Ureter (tissue), 1 donor: ENCODE results near the gene MSH2. TPM values are rescaled to one million over a fixed set of nuclear protein-coding genes. Genes with fewer than 3 reads are reported as not detected.

Source experiments
- DNase-seq: peaks from one replicate; pipeline ENCODE4 v3.0.0-alpha.2; 2020; ENCODE audit warnings: low spot score
- total RNA-seq: library from RNA; stranded (reverse); gene quantifications from one replicate; pipeline ENCODE4 v1.2.4, GENCODE V29; 2023
- donor health status: DM: yes; HTN: yes; CAD: no.

MSH2 gene
- total RNA-seq, 1 donor from 2014 or later = 18.6 TPM

DNA sequence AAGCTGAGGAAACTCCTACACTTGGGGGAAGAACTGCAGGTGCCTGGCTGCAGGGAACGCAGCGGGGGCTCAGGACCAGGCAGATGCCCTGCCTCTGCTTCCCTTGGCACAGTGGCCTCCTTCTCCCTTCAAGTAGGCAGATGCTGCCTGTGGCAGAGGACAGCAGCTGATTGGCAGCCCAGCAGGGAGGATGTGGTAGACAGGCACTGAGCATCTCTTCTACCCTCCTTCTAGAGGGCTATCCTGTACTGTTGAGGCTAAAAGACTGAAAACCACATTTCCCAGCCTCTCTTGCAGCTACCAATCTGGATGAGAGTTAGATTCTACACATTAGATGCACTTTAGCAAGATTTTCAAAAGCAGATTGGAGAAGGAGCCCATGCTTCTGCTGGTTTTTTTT, 105.7 kb downstream of the MSH2 start:
- no peak for DNase-seq

DNA sequence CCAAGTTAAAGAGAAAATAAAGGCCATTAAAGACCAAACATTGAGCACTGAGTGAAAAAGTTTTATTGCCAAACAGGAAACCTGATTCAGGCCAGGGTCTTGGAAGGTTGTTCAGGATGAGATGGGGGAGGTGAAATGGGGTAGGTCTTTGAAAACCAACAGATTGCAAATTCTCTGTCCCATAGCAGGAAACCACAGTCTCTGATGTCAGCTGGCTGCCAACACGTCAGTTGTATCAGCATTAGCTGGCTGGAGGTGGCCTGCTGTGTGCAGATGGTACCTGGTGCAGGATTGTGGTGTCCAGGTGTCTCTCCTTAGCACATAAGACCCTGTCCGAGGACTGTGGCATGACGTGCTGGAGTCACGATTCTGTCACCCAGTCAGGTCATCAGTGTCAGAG, 106.3 kb downstream of the MSH2 start:
- DNase-seq = no peak

DNA sequence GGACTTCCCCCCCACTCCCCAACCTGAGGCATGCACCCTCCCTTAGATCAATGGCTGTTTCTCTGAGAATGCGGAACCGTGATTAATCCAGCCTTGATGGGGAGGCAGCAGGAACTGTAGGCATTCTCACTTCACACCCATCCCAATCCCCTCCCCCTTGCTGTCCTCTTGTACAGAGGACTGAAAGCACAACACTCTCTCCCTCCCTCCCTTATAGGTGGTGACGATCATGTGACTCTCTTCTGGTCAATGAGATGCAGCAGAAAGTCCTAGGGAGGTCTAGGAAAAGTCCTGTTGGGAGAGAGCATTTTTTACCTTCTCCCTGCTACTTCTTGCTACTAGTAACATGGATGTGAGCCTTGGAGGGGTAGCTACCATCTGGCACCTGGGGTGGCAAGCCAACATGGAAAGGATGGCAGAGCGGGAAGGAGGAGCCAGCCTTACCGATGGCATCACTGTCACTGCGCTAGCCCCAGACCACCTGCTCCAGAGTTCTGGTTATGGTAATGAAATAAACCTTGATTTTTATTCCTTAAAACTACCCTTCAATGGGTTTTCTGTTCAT, 106.9 kb downstream of the MSH2 start:
- no peak for DNase-seq

DNA sequence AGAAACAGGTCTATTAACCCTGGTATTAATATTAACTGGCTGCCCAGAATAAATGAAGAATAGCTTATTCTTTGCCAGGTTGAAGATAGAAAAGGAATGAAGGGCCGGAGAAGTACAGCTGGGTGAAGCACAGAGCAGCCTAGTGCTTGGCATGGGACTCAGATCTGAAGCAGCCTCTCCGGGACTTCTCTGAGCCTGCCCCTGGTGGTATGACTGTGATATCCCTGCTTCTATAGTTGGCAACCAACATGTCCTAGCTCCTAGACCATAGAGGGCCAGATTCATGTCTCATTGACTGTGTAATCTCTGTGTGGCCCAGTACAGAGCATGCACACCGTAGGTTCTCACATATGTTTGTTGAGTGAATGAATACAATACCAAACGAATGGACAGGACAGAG, 107.8 kb downstream of the MSH2 start:
- DNase-seq = no peak

DNA sequence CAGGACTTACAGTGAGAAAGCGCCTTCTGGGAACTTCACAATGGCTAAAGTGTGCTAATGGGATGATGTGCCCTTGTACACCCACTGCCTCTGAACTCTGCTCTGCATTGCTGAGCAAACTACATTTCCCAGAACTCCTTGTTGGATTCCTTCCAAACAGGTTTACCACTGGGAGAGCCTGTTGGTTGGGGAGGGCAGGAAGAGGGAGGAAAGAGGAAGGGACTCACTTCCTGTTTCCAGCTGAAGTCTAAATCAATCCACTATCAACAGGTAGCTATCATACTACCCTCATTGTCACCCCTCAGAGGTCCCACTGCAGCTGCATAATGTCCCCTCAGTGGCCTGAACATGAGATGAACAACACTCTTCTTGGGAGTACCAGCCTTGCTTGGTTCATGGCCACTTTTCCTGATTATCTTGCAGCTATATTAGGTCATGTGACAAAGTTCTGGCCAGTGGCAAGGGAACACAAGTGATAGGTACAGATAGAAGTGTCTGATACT, 109.7 kb downstream of the MSH2 start:
- no peak for DNase-seq

DNA sequence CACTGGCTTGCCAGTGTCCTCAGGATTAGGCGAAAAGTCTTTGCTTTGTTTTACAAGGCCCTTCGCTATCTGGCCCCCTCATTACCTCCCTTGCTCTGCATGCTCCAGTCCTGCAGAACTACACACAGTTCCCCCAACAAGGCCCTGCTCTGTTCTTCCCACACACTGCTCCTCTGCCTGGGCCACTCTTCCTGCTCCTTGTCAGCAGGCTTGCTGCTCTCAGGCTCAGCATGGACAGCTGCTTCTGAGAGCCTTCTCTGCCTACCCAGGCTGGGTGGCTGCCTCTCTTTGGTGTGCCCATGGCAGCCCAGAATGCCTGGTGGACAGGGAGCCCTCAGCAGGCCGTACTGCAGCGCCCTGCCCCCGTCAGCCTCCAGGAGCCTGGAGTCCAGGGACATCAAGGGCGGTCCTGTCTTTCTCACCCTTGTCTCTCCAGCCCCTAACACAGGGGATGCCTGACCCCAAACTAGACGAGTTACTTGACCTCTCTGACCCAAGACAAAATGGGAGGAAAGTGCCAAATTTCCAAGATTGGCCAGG, 111.1 kb downstream of the MSH2 start:
- DNase-seq = no peak

DNA sequence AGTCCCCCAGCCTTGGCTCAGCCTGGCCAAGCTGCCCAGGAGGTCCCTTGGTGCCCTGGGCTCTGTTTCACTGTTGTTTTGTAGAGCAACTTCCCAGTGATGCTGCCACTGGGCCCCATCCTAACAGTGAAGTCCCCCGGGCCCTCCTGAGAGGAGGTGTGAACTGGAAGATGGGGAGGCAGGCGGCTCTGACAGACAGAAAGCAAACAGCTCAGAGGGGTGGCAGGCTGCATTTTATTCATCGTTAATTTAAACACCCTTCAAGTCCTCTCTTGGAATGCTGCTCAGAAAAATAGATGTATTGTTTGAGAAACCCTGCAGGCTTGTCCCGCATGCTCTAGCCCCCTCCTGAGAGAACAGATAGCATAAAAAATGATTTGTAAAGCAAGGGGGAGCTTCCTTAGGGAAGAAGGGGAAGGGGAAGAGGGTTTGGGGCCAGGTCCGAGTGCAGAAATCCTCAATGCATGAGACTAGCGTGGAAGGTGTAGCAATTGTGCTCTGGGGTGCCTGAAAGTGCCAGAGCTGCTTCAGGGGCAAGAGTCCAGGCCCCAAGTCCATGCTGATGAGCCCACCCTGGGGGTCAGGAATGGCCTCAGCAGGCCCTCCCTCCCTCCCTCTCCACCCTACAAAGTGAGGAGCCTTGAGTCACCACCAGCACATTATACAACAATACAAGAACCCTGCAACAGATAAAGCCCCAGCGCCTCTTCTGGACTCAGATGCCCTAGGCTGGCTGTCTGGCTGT, 113.6 kb downstream of the MSH2 start:
- DNase-seq = no peak

DNA sequence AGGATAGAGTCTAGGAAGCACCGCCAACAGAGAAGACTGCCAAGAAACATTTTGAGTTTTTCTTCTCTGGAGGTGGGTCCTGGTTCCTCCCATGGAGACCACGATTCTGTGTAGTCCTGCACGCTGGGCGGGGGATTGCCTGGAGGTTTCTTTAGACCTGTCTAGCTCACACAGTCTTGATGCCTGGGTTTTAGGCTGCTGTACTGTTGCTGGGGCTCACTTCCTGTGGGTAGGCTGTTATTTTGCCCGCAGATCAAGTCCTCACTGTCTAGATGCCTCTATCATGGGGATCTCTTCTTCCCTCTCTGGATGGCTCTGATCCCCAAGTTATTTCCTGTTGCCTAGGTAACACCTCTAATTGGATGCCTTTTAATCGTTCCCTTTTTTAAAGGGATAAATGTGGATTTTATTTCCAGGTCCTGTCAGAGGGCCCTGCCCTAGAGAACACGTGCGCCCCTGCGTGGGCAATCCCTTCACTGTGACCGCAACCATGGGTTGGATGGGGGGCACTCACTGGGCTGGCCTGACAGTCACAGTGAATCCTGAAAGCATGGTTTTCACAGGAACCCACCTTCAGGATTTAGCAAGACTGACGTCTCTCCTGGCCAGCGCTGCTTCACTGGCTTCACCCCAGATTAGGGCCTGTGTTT, 115.7 kb downstream of the MSH2 start:
- DNase-seq = no peak

DNA sequence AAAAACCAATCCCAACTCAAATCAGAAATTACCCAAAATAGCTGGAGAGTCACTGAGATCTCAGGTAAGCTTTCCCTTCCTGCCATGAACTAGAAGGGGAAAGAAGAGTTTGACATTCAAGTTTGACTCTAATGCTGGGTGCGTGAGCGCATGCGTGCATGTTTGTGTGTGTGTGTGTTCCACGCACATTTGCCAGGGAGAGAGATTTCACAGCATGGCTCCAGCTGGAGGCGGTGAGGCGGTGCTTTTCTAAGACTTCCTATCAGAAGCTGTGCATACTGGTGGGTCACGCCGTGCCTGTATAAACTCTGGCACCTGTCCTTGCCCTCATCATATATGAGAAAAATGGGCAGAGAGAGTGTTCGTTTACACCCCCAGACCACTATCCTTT, 116.2 kb downstream of the MSH2 start:
- no peak for DNase-seq

DNA sequence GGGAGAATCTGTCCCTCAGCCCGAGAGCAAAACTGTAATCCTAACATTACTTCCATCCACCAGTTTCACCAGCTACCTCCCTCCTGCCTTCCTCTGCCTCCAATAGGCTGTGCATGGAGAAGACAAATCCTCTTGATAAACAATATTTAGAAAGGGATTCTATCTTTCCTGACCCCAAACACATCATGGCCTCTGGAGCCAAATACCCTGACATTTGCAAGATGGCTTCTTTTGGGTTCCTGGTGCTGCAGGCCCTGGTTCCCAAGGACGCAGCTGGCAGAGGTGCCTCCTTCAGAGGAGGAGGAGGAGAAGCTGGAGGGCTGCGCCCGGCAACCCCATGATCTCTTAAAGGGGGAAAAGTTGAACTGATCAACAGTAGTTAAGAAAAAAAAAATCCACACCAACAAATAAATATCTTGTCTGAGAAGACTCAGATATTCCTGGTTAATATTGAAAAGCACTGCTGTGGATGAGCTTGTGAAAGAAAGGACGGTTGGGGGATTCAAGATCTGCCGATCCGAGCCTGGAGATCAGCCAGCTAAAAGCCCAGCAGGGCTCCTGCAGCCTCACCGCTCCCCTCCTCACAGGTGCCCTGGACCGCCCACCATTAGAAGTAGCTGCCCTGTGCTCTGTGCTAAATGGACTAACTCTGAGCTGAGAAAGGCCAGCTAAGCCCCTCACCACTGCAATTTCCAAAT, 116.8 kb downstream of the MSH2 start:
- no peak for DNase-seq

DNA sequence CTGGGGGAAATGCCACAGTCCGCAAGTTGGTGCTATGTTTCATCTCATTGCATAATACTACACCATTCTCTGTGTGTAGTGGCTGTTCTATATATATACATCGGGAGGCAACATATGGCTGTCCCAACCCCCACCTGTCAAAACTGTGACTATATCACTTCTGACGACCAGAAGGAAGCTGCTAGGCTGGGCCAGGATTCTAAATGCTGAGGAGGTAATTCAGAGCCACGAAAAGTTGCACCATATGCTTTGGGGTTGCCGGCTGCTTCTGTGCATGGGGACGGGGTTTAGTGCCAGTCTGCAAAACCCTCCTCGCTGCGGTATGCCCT, 117.3 kb downstream of the MSH2 start:
- DNase-seq = no peak

DNA sequence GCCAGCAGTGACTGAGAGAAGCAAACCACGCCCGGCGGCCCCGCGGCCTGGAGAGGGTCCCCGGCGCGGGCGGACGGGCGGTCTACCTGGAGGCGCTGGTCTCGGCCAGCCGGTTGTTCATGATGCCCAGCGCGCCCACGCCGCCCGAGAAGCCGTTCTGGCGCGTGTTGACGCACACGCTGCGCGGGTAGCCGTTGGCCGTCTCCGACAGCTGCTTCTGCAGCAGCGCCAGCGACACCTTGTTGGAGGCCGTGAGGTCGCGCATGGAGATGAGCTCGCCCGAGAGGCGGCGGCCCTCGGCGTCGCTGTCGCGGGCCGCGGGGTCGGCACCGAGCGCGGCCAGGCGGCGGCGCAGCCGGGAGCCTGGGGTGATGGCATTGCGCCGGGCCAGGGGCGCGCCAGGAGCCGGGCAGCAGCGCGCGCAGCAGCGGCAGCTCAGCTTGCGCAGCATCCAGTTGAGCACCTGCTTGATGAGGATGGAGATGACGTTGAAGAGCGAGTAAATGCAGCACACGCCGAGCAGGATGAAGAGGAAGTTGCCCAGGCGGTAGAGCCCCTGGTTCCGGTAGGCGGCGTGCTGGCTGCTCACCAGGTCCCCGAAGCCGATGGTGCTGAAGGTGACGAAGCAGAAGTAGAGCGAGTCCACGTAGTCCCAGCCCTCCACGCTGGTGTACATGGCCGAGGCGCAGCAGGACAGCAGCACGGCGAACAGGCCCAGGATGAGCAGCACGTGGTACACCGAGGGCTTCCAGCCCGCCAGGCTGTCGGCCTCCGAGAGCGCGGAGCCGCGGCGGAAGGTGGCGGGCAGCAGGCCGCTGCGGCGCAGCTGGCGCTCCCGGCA, 118.1 kb downstream of the MSH2 start:
- DNase-seq = peak; percentile 58

DNA sequence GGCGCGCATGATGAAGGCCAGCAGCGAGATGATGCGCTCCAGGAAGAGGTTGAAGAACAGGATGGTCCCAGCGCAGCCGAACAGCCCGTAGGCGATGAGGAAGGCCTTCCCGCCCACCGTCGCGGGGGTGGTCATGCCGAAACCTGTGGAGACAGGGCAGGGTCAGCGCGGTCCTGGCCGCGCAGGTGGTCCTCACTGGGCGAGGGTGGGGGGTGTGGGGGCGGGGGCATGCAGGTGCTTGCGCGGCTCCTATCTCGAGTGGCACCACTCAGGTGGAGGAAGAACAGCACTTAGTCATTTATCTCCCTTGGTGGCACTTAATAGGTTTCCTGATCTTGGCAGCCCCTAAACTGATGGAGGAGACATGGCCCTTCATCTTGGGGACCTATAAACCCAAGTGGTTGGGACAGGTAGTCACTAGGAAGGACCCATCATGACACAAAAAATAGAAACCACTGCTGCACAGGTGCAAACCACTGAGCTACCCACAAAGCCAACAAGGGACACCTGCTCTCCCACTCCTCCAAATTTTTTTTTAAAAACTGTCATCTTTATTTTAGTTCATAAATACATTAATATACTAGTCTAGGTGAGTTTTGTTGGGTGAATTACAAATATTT, 118.8 kb downstream of the MSH2 start:
- DNase-seq = no peak

DNA sequence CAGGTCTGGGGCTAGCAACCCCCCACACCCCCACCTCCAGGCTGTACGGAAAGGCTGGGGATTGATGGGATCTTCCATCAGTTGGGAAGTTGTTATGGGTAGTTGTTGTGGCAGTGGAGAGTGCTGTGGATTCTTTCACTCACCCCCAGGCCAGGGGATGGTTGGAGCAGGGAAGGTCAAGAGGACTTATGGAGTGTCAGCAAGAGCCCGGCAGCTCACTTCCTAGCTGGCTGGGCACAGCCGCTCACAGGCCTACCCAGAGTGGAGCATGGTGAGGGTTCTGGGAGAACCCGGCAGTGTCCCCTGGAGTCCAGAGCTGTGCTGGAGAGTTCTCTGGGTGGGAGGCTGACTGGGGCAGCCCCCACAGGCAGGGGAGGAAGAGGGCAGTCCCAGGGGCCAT, 122.2 kb downstream of the MSH2 start:
- no peak for DNase-seq

DNA sequence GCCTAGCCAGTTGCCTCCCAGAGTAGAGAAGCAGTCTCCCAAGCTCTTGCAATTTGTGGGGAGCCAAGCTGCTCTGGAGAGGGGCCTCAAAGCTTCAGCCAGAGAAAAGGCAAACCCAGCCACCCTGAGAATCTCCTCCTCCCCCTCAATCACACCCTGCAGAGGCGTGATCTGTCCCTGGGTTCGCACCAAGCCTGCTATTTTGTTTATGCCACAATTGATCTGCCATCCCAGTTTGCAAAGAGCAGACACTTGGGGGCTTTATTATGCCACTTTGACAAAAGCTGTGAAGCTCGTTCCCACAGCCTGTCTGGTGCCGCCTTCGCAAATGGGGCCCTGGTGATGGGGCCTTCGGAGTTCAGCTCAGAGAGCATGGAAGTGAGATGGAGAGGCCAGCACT, 125.5 kb downstream of the MSH2 start:
- no peak for DNase-seq

DNA sequence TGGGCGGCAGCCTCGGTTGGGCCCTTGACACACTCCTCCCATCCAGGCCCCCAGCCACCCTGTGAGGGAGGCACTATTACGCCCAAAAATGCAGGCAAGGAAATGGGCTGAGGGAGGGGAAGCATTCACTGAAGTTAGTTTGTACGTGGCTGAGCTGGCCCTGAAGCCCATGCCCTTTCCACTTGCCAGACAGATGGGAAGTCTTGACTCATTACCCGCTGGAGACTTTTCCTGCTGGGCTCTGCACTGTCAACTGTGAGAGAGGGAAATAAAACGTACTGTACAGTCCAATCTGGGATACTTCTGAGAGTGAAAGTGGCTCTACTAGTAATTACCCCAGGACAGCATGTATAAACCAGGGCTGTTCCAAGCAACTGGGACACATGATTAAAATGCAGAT, 125.9 kb downstream of the MSH2 start:
- no peak for DNase-seq

DNA sequence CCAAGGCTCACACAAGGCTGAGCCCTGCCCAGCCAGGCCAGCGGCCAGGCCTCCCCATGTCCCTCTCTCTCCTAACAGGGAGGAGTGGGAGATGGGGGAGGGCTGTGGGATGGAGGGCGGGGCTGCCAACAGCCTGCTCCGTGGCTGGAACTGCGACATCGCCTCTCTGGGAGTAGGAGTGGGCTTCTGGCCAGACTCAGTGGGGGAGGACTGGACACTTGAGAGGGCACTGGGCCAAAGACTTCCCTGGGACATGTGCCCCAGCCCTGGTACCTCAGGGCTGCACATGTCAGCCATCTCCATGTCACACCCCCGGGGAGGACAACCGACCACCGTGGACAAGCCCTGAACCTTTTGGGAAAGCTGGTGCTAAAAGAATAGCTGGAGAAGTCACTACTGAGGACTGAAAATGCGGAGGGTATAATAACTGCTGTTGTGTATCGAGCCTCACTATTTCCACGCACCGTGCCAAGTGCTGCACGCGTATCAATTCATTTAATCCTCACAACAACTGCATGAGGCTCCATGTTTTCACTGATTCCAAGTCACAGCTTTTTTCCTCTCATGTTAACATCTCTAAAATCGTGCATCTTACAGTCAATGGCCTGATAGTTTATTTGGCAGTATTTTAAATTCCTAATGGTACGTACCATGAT, 127.3 kb downstream of the MSH2 start:
- DNase-seq = no peak

DNA sequence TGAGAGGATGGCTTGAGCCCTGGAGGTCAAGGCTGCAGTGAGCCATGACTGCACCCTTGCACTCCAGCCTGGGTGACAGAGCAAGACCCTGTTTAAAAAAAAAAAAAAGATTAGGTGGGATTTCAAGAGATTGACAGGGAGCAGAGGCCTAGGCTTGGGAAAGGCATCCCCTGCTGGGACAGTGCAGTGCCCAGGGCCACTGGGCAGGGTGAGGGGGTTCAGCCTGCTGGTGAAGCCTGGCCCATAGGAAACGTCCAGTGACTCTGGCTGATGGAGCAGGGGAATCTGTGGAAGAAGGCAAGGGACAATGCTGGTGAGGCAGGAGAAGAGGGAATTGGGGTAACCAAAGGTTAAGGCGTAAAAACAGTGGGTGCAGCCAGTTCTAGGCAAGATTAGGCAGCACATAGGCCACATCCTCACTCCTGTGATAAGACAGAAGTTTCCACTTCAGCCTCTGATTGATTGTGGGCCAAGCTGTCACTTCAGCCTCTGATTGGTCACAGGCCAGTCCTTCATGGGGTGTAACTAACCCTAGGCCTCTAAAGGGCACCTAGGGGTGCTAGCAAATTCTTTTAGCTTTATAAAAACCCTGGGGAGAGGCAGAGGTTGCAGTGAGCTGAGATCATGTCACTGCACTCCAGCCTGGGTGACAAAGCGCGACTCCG, 128.6 kb downstream of the MSH2 start:
- no peak for DNase-seq
